Endothelial cell of umbilical vein (primary cell): ENCODE results near the gene IRF2BP2. TPM values are rescaled to one million over a fixed set of nuclear protein-coding genes. Genes with fewer than 3 reads are reported as not detected.

Experiments used
- Bru-seq: library from RNA; stranded (reverse); fragments of 400-500 nt; gene quantifications from one replicate; lab custom pipeline; 2021; lab: Mats Ljungman, UMichigan
- BruChase-seq, 2 experiments: library from RNA; stranded (reverse); fragments of 400-500 nt; gene quantifications; one replicate each; lab custom pipeline; 2021; lab: Mats Ljungman, UMichigan
- BruUV-seq: library from RNA; stranded (reverse); fragments of 400-500 nt; replicated peaks from 2 replicates; lab custom pipeline; 2021; lab: Mats Ljungman, UMichigan
- CTCF ChIA-PET: fragments of 300-600, 350-600 bp; sonication (Branson Sonifier 250); formaldehyde crosslinking; loops from one replicate; lab custom pipeline; 2021; ENCODE audit warnings: antibody characterized with exemption, inconsistent platforms; lab: Charles Lee
- POLR2A ChIA-PET: fragments of 300-600, 350-600 bp; sonication (Branson Sonifier 250); formaldehyde crosslinking; loops from one replicate; lab custom pipeline; 2021; ENCODE audit warnings: antibody characterized with exemption, inconsistent platforms; lab: Charles Lee
- DNase-seq: peaks from one replicate; pipeline ENCODE4 v3.0.0-alpha.2; 2011; ENCODE audit warnings: low read depth, low spot score
- FAIRE-seq: peaks from 2 replicates; lab custom pipeline; 2011; peaks lifted over from hg19 to GRCh38; lab: Jason Lieb, UNC
- H2AFZ ChIP-seq: 2 replicates; pipeline ENCODE4 v1.6.0; 2012; ENCODE audit warnings: low read depth, low read length, control low read depth, inconsistent platforms
- H3K27ac ChIP-seq: 2 replicates; pipeline ENCODE4 v1.5.1; 2011; ENCODE audit warnings: low read depth, mild to moderate bottlenecking, control low read depth, low read length, moderate library complexity; ENCODE audit not compliant: insufficient read depth
- H3K27me3 ChIP-seq, 2 experiments: 2 replicates each; pipeline versions ENCODE4 v1.6.0 to v1.6.1; 2011; ENCODE audit warnings: low read length in 2 of 2, mixed read lengths in 1 of 2; ENCODE audit not compliant: control insufficient read depth in 2 of 2, insufficient read depth in 2 of 2
- H3K36me3 ChIP-seq, 2 experiments: 2 replicates in 1 of 2; 3 replicates in 1 of 2; pipeline ENCODE4 v1.5.1; 2011; ENCODE audit warnings: low read length in 2 of 2, mild to moderate bottlenecking in 1 of 2, moderate library complexity in 1 of 2; ENCODE audit not compliant: control insufficient read depth in 2 of 2, insufficient read depth in 2 of 2; ENCODE audit errors: extremely low read depth in 1 of 2
- H3K4me1 ChIP-seq: 3 replicates; pipeline ENCODE4 v1.5.1; 2011; ENCODE audit warnings: mild to moderate bottlenecking, low read length; ENCODE audit not compliant: control insufficient read depth, insufficient read depth; ENCODE audit errors: extremely low read depth
- H3K4me2 ChIP-seq: 2 replicates; pipeline ENCODE4 v1.6.1; 2011; ENCODE audit warnings: low read length, control low read depth, mixed read lengths; ENCODE audit not compliant: insufficient read depth
- H3K4me3 ChIP-seq, 3 experiments: fragments of 200-600 bp in 1 of 3; sonication (generic), shearing (Covaris generic) in 1 of 3; replicated peaks in 1 of 3; 2 replicates each; pipeline ENCODE4 v1.5.1; 2011 to 2016; ENCODE audit warnings: control low read depth in 3 of 3, low read length in 3 of 3, mild to moderate bottlenecking in 2 of 3, inconsistent platforms in 1 of 3, low read depth in 1 of 3, moderate library complexity in 1 of 3; ENCODE audit not compliant: insufficient read depth in 1 of 3
- H3K79me2 ChIP-seq: 2 replicates; pipeline ENCODE4 v1.6.0; 2012; ENCODE audit warnings: low read length, inconsistent platforms; ENCODE audit not compliant: control insufficient read depth, insufficient read depth
- H3K9ac ChIP-seq: replicated peaks from 2 replicates; pipeline ENCODE3; 2011; ENCODE audit warnings: low read length, control low read depth; ENCODE audit not compliant: insufficient read depth; ENCODE audit errors: extremely low read depth
- H3K9me1 ChIP-seq: replicated peaks from 3 replicates; pipeline ENCODE4 v1.6.0; 2011; ENCODE audit warnings: mild to moderate bottlenecking, low read length; ENCODE audit not compliant: control insufficient read depth, insufficient read depth; ENCODE audit errors: extremely low read depth
- H3K9me3 ChIP-seq: replicated peaks from 2 replicates; pipeline ENCODE4 v1.5.1; 2012; ENCODE audit warnings: low read length, inconsistent platforms; ENCODE audit not compliant: control insufficient read depth, insufficient read depth
- H4K20me1 ChIP-seq: replicated peaks from 2 replicates; pipeline ENCODE3; 2011; ENCODE audit warnings: mild to moderate bottlenecking, low read length; ENCODE audit not compliant: control insufficient read depth, insufficient read depth; ENCODE audit errors: extremely low read depth
- CTCF ChIP-seq, 2 donors: IDR thresholded peaks; 1 replicate in 1 of 2; 2 replicates in 1 of 2; pipeline ENCODE4 v1.5.1; 2011; ENCODE audit warnings: low read length in 2 of 2, mild to moderate bottlenecking in 2 of 2, moderate library complexity in 2 of 2, control low read depth in 1 of 2, inconsistent platforms in 1 of 2, low read depth in 1 of 2; ENCODE audit not compliant: insufficient read depth in 1 of 2; ENCODE audit errors: extremely low read depth in 1 of 2
- EZH2 ChIP-seq: IDR thresholded peaks from 2 replicates; pipeline ENCODE4 v1.6.1; 2012; ENCODE audit warnings: borderline replicate concordance, low read depth, mild to moderate bottlenecking, moderate library complexity, low read length, inconsistent platforms; ENCODE audit not compliant: severe bottlenecking
- FOS ChIP-seq: IDR thresholded peaks from 2 replicates; pipeline ENCODE4 v1.6.1; 2011; ENCODE audit warnings: mild to moderate bottlenecking, low read length, moderate library complexity, borderline replicate concordance; ENCODE audit not compliant: insufficient read depth
- GATA2 ChIP-seq: IDR thresholded peaks from 2 replicates; pipeline ENCODE4 v1.7.0; 2011; ENCODE audit warnings: low read depth, mild to moderate bottlenecking, moderate library complexity, mixed read lengths, low read length; ENCODE audit not compliant: insufficient read length, insufficient read depth
- JUN ChIP-seq: IDR thresholded peaks from 2 replicates; pipeline ENCODE4 v1.6.1; 2011; ENCODE audit warnings: borderline replicate concordance, low read depth; ENCODE audit not compliant: insufficient read length, insufficient read depth
- MAX ChIP-seq: IDR thresholded peaks from 2 replicates; pipeline ENCODE4 v1.6.1; 2011; ENCODE audit not compliant: insufficient read depth, insufficient read length
- MYC ChIP-seq: IDR thresholded peaks from one replicate; pipeline ENCODE4 v1.6.1; 2011; ENCODE audit warnings: mild to moderate bottlenecking, low read depth, low read length
- POLR2A ChIP-seq: IDR thresholded peaks from 2 replicates; pipeline ENCODE4 v1.6.1; 2012; ENCODE audit warnings: low read depth, mild to moderate bottlenecking, control low read depth, low read length
- POLR2AphosphoS5 ChIP-seq: IDR thresholded peaks from 2 replicates; pipeline ENCODE4 v1.6.1; 2012; ENCODE audit warnings: low read depth, mild to moderate bottlenecking, control low read depth, low read length, moderate library complexity; ENCODE audit not compliant: insufficient read depth
- dilution Hi-C: fragments of 300-500 bp; cut with MboI; formaldehyde crosslinking; loops from one replicate; pipeline ENCODE4 v1.15.0; 2019; ENCODE audit warnings: low sequenced_read_pairs; ENCODE audit not compliant: extremely low pct_ligation_motif_present
- intact Hi-C: fragments of 100-400 bp; cut with micrococcal nuclease; formaldehyde crosslinking; loops from one replicate; pipeline ENCODE4 v1.10.0; 2022
- long read RNA-seq: library from polyadenylated mRNA; stranded (forward); transcript quantifications from one replicate; pipeline ENCODE4 v2.0.0, GENCODE V29; 2021
- polyA minus RNA-seq, 3 experiments: library from RNA; depleted of rRNA, polyadenylated mRNA; stranded (reverse); fragments of >200 nt; gene quantifications; 1 replicate in 1 of 3; 2 replicates in 2 of 3; pipeline ENCODE4 v1.2.3, GENCODE V29; 2011
- polyA plus RNA-seq, 4 experiments: library from polyadenylated mRNA; depleted of rRNA in 3 of 4; stranded (reverse) in 3 of 4; unstranded in 1 of 4; fragments of >200 nt; gene quantifications; 2 replicates each; pipeline versions ENCODE4 v1.2.1 to v1.2.3, GENCODE V29; 2011 to 2012; ENCODE audit warnings: missing spikeins in 1 of 4
- total RNA-seq: library from RNA; stranded (reverse); gene quantifications from 2 replicates; pipeline ENCODE4 v1.2.3, GENCODE V29; 2021

Gene IRF2BP2
- 109 TPM in 2 replicates for total RNA-seq
- 65.4 and 66.6 TPM in 2 replicates for polyA plus RNA-seq
- 54.8 and 66.0 TPM in 2 replicates for polyA plus RNA-seq (2011; cell fraction: cytosol; rRNA removed)
- polyA plus RNA-seq (2011; cell fraction: nucleus; rRNA removed), result 154 and 212 TPM in 2 replicates
- 52.6 and 76.5 TPM in 2 replicates for polyA plus RNA-seq (2012)
- 57.9 and 61.4 TPM in 2 replicates for polyA minus RNA-seq
- polyA minus RNA-seq (2011; cell fraction: cytosol; rRNA and poly(A)+ RNA removed), result 65.2 TPM
- 78.8 and 129 TPM in 2 replicates for polyA minus RNA-seq (2011; cell fraction: nucleus; rRNA and poly(A)+ RNA removed)
- percentile 98 among the genes with signal in this experiment for Bru-seq, nascent RNA
- percentile 88 among the genes with signal in this experiment for BruChase-seq, experiment 1, labeled RNA remaining after a 6-hour chase
- BruChase-seq, experiment 2, labeled RNA remaining after a 2-hour chase, result percentile 99 among the genes with signal in this experiment
- long read RNA-seq, full-length matches to known transcripts, result 40 of 110 reads
- long read RNA-seq, partial matches to known transcripts, result 0 of 110 reads
- long read RNA-seq, other reads (novel, unspliced or antisense), result 70 of 110 reads

GRCh38 chr1:234610061-234610665, at the start of gene IRF2BP2:
IRF2BP2 (minus strand) TSS chr1:234610178; CDS start chr1:234609494, 684 bp downstream.
- TF ChIP-seq JUN (no peak), MAX (no peak), EZH2 (no peak), CTCF (IDR thresholded peaks at IDR 0.05; ENCODE audit: extremely low read depth in 1 of 2, insufficient read depth in 1 of 2, low read depth in 1 of 2, low read length in 2 of 2) (no peak), MYC (no peak), FOS (no peak), POLR2AphosphoS5 (peak; percentile 97), GATA2 (no peak), POLR2A (peak; percentile 86)
- FAIRE-seq (no peak), DNase-seq (peak; percentile 87)
- Histone ChIP-seq H2AFZ (no peak within 1 kb of the TSS), H3K9me1 (no peaks in the 10 kb centered on the region), H3K4me1 (peaks cover 37% of the 10 kb centered on the region), H3K4me2 (peak within 1 kb of the TSS; percentile 90), H3K27ac (peak within 1 kb of the TSS; percentile 99), H4K20me1 (no peaks in the 10 kb centered on the region), H3K9ac (peak within 1 kb of the TSS; percentile 98), H3K79me2 (peaks cover 42% of the 10 kb centered on the region), H3K4me3 (peak within 1 kb of the TSS; percentile 49 to 94 (median 57)), H3K27me3 (no peaks in the 10 kb centered on the region), H3K36me3 (peaks cover 5 to 11% of the 10 kb centered on the region in 2 experiments), H3K9me3 (no peaks in the 10 kb centered on the region)
- dilution Hi-C loops, result loop anchor here (25.0 kb wide), 1 partner anchor 377 kb away; no protein-coding TSS in a partner anchor
- BruUV-seq, result no TSS peak
- intact Hi-C loops, result loop anchor here (1.0 to 2.0 kb wide), 2 partner anchors 253 to 374 kb away; no protein-coding TSS in a partner anchor
- ChIA-PET CTCF (interaction anchor here (0.6 to 5.9 kb wide), 8 partner anchors 9 to 474 kb away, joined by 3 to 51 read pairs (median 4); no protein-coding TSS in a partner anchor), POLR2A (interaction anchor here (1.5 to 4.5 kb wide), 3 partner anchors 112 to 308 kb away, joined by 3 to 48 read pairs (median 6); no protein-coding TSS in a partner anchor)
